ENCODE data around the gene SAMD10. TPM values are rescaled to one million over a fixed set of nuclear protein-coding genes. Genes with fewer than 3 reads are reported as not detected.

SAMD10 gene
- total RNA-seq, 1 experiment from 2014 or later, result 8.8 TPM

- DNase-seq (ENCODE audit: low read depth, low spot score) (no peak), ATAC-seq (no peak)
- CTCF ChIA-PET, result no interaction called here
- Histone ChIP-seq H3K27ac (ENCODE audit: low read length) (no peak overlapping the region), H3K27me3 (ENCODE audit: control insufficient read depth, insufficient read depth, low read length) (no peaks in the 10 kb centered on the region), H3K4me3 (ENCODE audit: low read depth in 2 of 2, low read length in 2 of 2) (no peak overlapping the region), H3K36me3 (ENCODE audit: control insufficient read depth, insufficient read depth, low read length) (peaks cover 20% of the 10 kb centered on the region), H3K9me3 (ENCODE audit: control insufficient read depth, insufficient read depth, low read depth, low read length) (no peaks in the 10 kb centered on the region), H3K4me1 (ENCODE audit: control insufficient read depth, insufficient read depth, low read length) (no peaks in the 10 kb centered on the region)
- no peak for TF ChIP-seq TCF7L2 (IDR thresholded peaks at IDR 0.05; ENCODE audit: low read depth, low read length)
- TF ChIP-seq SIN3A (IDR thresholded peaks at IDR 0.05; ENCODE audit: borderline replicate concordance, insufficient read depth, low read depth, low read length), result no peak
- TF ChIP-seq, protein P1, sequence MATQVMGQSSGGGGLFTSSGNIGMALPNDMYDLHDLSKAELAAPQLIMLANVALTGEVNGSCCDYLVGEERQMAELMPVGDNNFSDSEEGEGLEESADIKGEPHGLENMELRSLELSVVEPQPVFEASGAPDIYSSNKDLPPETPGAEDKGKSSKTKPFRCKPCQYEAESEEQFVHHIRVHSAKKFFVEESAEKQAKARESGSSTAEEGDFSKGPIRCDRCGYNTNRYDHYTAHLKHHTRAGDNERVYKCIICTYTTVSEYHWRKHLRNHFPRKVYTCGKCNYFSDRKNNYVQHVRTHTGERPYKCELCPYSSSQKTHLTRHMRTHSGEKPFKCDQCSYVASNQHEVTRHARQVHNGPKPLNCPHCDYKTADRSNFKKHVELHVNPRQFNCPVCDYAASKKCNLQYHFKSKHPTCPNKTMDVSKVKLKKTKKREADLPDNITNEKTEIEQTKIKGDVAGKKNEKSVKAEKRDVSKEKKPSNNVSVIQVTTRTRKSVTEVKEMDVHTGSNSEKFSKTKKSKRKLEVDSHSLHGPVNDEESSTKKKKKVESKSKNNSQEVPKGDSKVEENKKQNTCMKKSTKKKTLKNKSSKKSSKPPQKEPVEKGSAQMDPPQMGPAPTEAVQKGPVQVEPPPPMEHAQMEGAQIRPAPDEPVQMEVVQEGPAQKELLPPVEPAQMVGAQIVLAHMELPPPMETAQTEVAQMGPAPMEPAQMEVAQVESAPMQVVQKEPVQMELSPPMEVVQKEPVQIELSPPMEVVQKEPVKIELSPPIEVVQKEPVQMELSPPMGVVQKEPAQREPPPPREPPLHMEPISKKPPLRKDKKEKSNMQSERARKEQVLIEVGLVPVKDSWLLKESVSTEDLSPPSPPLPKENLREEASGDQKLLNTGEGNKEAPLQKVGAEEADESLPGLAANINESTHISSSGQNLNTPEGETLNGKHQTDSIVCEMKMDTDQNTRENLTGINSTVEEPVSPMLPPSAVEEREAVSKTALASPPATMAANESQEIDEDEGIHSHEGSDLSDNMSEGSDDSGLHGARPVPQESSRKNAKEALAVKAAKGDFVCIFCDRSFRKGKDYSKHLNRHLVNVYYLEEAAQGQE (IDR thresholded peaks at IDR 0.05; ENCODE audit: insufficient read depth in 1 of 2, low read depth in 2 of 2, low read length in 1 of 2), result no peak
- no peak for TF ChIP-seq CTCF (IDR thresholded peaks at IDR 0.05)
- no peak for TF ChIP-seq POLR2AphosphoS5 (IDR thresholded peaks at IDR 0.05; ENCODE audit: low read depth, low read length)
- intact Hi-C loops (cut with micrococcal nuclease; ENCODE audit: unreplicated experiment) (no loop called here), in situ Hi-C loops (cut with HindIII; ENCODE audit: low pct_unique_long_range_greater_than_20kb, low sequenced_read_pairs) (no loop called here)
- no TSS peak for BruUV-seq (replicated peaks)
- POLR2A ChIA-PET, result no interaction called here
Measured at GRCh38 chr20:64010711-64011237, 31.3 kb upstream of the SAMD10 start.

- DNase-seq (ENCODE audit: low read depth, low spot score) (no peak), ATAC-seq (no peak)
- intact Hi-C loops (cut with micrococcal nuclease; ENCODE audit: unreplicated experiment), result no loop called here
- ChIA-PET CTCF (no interaction called here), POLR2A (no interaction called here)
- Histone ChIP-seq H3K4me1 (ENCODE audit: control insufficient read depth, insufficient read depth, low read length) (no peaks in the 10 kb centered on the region), H3K27me3 (ENCODE audit: control insufficient read depth, insufficient read depth, low read length) (no peaks in the 10 kb centered on the region), H3K4me3 (ENCODE audit: low read depth in 2 of 2, low read length in 2 of 2) (no peak overlapping the region), H3K9me3 (ENCODE audit: control insufficient read depth, insufficient read depth, low read depth, low read length) (no peaks in the 10 kb centered on the region), H3K27ac (ENCODE audit: low read length) (no peak overlapping the region), H3K36me3 (ENCODE audit: control insufficient read depth, insufficient read depth, low read length) (peaks cover 17% of the 10 kb centered on the region)
- in situ Hi-C loops (cut with HindIII; ENCODE audit: low pct_unique_long_range_greater_than_20kb, low sequenced_read_pairs), result no loop called here
- TF ChIP-seq, protein P1 (IDR thresholded peaks at IDR 0.05; ENCODE audit: insufficient read depth in 1 of 2, low read depth in 2 of 2, low read length in 1 of 2), result no peak
- TF ChIP-seq TCF7L2 (IDR thresholded peaks at IDR 0.05; ENCODE audit: low read depth, low read length) (no peak), SIN3A (IDR thresholded peaks at IDR 0.05; ENCODE audit: borderline replicate concordance, insufficient read depth, low read depth, low read length) (no peak), CTCF (IDR thresholded peaks at IDR 0.05) (no peak), POLR2AphosphoS5 (IDR thresholded peaks at IDR 0.05; ENCODE audit: low read depth, low read length) (no peak)
- no TSS peak for BruUV-seq (replicated peaks)
Measured at GRCh38 chr20:64009811-64010387, 30.5 kb upstream of the SAMD10 start.
